AG04450 (cell line): Measurements from ENCODE around the gene TBX15. TPM values are rescaled to one million over a fixed set of nuclear protein-coding genes. Genes with fewer than 3 reads are reported as not detected.

Source experiments
- CTCF ChIA-PET: fragments of 300-600, 350-600 bp; formaldehyde crosslinking; extraction: SDS; loops from one replicate; lab custom pipeline; 2022; ENCODE audit warnings: antibody characterized with exemption, inconsistent platforms; lab: Charles Lee
- POLR2A ChIA-PET: fragments of 350-600 bp; formaldehyde crosslinking; extraction: SDS; loops from one replicate; lab custom pipeline; 2021; ENCODE audit warnings: antibody characterized with exemption, inconsistent platforms; lab: Yijun Ruan, JAX
- DNase-seq: peaks from one replicate; pipeline ENCODE4 v3.0.0-alpha.2; 2011; ENCODE audit warnings: low read depth, low spot score
- H3K27ac ChIP-seq: one replicate; pipeline ENCODE4 v1.5.1; 2012; ENCODE audit warnings: low read depth, low read length, control low read depth
- H3K27me3 ChIP-seq: one replicate; pipeline ENCODE4 v1.6.0; 2012; ENCODE audit warnings: low read length; ENCODE audit not compliant: control insufficient read depth, insufficient read depth
- H3K4me3 ChIP-seq: 2 replicates; pipeline ENCODE4 v1.5.1; 2011; ENCODE audit warnings: mild to moderate bottlenecking, low read depth, low read length, control low read depth
- H3K9me3 ChIP-seq: 2 replicates; pipeline ENCODE4 v1.5.1; 2012; ENCODE audit warnings: low read length; ENCODE audit not compliant: control insufficient read depth, insufficient read depth
- CTCF ChIP-seq: IDR thresholded peaks from 2 replicates; pipeline ENCODE4 v1.5.1; 2011; ENCODE audit warnings: low read depth, low read length, control low read depth, inconsistent platforms
- polyA plus RNA-seq: library from polyadenylated mRNA; depleted of rRNA; stranded (reverse); fragments of >200 nt; gene quantifications from 2 replicates; pipeline ENCODE4 v1.2.3, GENCODE V29; 2011

Gene TBX15
- polyA plus RNA-seq, 1 experiment, result not detected

- CTCF ChIA-PET, result no interaction called here
- no peak for TF ChIP-seq CTCF
These were observed 59.2 kb downstream of the TBX15 start for GRCh38 chr1:118928739-118929554.

GRCh38 chr1:118927427-118928187 lies 60.5 kb downstream of the TBX15 start:
- ChIA-PET CTCF (no interaction called here), POLR2A (no interaction called here)

More at GRCh38 chr1:118928739-118929554, 59.2 kb downstream of the TBX15 start:
- POLR2A ChIA-PET, result no interaction called here
- H3K9me3 ChIP-seq, result no peaks in the 10 kb centered on the region
- H3K4me3 ChIP-seq, result no peak overlapping the region
- no peak for DNase-seq
- no peak overlapping the region for H3K27ac ChIP-seq
- no peaks in the 10 kb centered on the region for H3K27me3 ChIP-seq

GRCh38 chr1:118926261-118926660 lies 61.9 kb downstream of the TBX15 start:
- no peaks in the 10 kb centered on the region for H3K27me3 ChIP-seq
- ChIA-PET POLR2A (no interaction called here), CTCF (no interaction called here)
- DNase-seq, result no peak
- no peak overlapping the region for H3K27ac ChIP-seq
- H3K9me3 ChIP-seq, result no peaks in the 10 kb centered on the region
- H3K4me3 ChIP-seq, result no peak overlapping the region
- TF ChIP-seq CTCF, result no peak

More at GRCh38 chr1:118927427-118928187, 60.5 kb downstream of the TBX15 start:
- no peak overlapping the region for H3K27ac ChIP-seq
- no peak overlapping the region for H3K4me3 ChIP-seq
- H3K9me3 ChIP-seq, result no peaks in the 10 kb centered on the region
- DNase-seq, result no peak
- TF ChIP-seq CTCF, result no peak
- H3K27me3 ChIP-seq, result no peaks in the 10 kb centered on the region

- CTCF ChIA-PET, result interaction anchor here (0.7 kb wide), 1 partner anchor 848 kb away, joined by 3 read pairs; no protein-coding TSS in a partner anchor
- Histone ChIP-seq H3K9me3 (no peaks in the 10 kb centered on the region), H3K4me3 (no peak overlapping the region), H3K27ac (no peak overlapping the region), H3K27me3 (no peaks in the 10 kb centered on the region)
- no peak for DNase-seq
- TF ChIP-seq CTCF, result no peak
- POLR2A ChIA-PET, result no interaction called here
These were observed 62.5 kb downstream of the TBX15 start for GRCh38 chr1:118925651-118926050.

- no peak overlapping the region for H3K27ac ChIP-seq
- POLR2A ChIA-PET, result no interaction called here
- TF ChIP-seq CTCF, result no peak
- no peak overlapping the region for H3K4me3 ChIP-seq
- no peaks in the 10 kb centered on the region for H3K27me3 ChIP-seq
- no peaks in the 10 kb centered on the region for H3K9me3 ChIP-seq
- CTCF ChIA-PET, result no interaction called here
- DNase-seq, result no peak
These were observed 64.8 kb downstream of the TBX15 start for GRCh38 chr1:118923319-118923718.
